Liver (tissue), 3 donors: ENCODE data around the gene PEF1.

ENCODE experiments used
- ATF3 ChIP-seq: IDR thresholded peaks from 2 replicates; pipeline ENCODE4 v1.6.1; 2016; ENCODE audit warnings: antibody characterized with exemption
- EGR1 ChIP-seq, 2 donors: IDR thresholded peaks; 2 replicates each; pipeline ENCODE4 v1.6.1; 2016 to 2018; ENCODE audit warnings: antibody characterized with exemption in 2 of 2, low read depth in 2 of 2
- GABPA ChIP-seq, 2 donors: IDR thresholded peaks in 1 of 2; conservative IDR thresholded peaks in 1 of 2; 2 replicates each; pipeline ENCODE4 v1.6.1; 2016; ENCODE audit warnings: antibody characterized with exemption in 2 of 2, mild to moderate bottlenecking in 1 of 2, moderate library complexity in 1 of 2
- HNF4A ChIP-seq, 2 donors: conservative IDR thresholded peaks; 2 replicates each; pipeline ENCODE4 v1.6.1; 2016; ENCODE audit warnings: antibody characterized with exemption in 2 of 2, mild to moderate bottlenecking in 2 of 2
- JUND ChIP-seq, 2 donors: IDR thresholded peaks; 2 replicates each; pipeline ENCODE4 v1.6.1; 2016; ENCODE audit warnings: antibody characterized with exemption in 2 of 2
- NR2F2 ChIP-seq: IDR thresholded peaks from 2 replicates; pipeline ENCODE4 v1.6.1; 2016; ENCODE audit warnings: antibody characterized with exemption
- RAD21 ChIP-seq, 2 donors: IDR thresholded peaks; 2 replicates each; pipeline ENCODE4 v1.6.1; 2016; ENCODE audit warnings: antibody characterized with exemption in 2 of 2, mild to moderate bottlenecking in 2 of 2
- RXRA ChIP-seq, 2 donors: IDR thresholded peaks; 2 replicates each; pipeline ENCODE4 v1.6.1; 2017 to 2018; ENCODE audit warnings: antibody characterized with exemption in 2 of 2, mild to moderate bottlenecking in 1 of 2
- TAF1 ChIP-seq: conservative IDR thresholded peaks from 2 replicates; pipeline ENCODE4 v1.6.1; 2016; ENCODE audit warnings: antibody characterized with exemption, mild to moderate bottlenecking
- YY1 ChIP-seq: IDR thresholded peaks from 2 replicates; pipeline ENCODE4 v1.6.1; 2016; ENCODE audit warnings: antibody characterized with exemption, mild to moderate bottlenecking
- ZBTB33 ChIP-seq: IDR thresholded peaks from 2 replicates; pipeline ENCODE4 v1.6.1; 2016; ENCODE audit warnings: antibody characterized with exemption
- TF ChIP-seq, protein P1 (sequence below): fragments of 150-350 bp; IDR thresholded peaks from 2 replicates; pipeline ENCODE4 v1.5.1; 2017; ENCODE audit warnings: improper control_type of control experiment, low read depth, low read length; ENCODE audit not compliant: missing input control
- TF ChIP-seq, protein P2 (sequence below): IDR thresholded peaks from 2 replicates; pipeline ENCODE4 v1.6.1; 2016; ENCODE audit warnings: antibody characterized with exemption, mild to moderate bottlenecking
- TF ChIP-seq, protein P3 (sequence below): IDR thresholded peaks from 2 replicates; pipeline ENCODE4 v1.6.1; 2016; ENCODE audit warnings: antibody characterized with exemption
- donor health status: healthy.
- donor health status: healthy.

DNA sequence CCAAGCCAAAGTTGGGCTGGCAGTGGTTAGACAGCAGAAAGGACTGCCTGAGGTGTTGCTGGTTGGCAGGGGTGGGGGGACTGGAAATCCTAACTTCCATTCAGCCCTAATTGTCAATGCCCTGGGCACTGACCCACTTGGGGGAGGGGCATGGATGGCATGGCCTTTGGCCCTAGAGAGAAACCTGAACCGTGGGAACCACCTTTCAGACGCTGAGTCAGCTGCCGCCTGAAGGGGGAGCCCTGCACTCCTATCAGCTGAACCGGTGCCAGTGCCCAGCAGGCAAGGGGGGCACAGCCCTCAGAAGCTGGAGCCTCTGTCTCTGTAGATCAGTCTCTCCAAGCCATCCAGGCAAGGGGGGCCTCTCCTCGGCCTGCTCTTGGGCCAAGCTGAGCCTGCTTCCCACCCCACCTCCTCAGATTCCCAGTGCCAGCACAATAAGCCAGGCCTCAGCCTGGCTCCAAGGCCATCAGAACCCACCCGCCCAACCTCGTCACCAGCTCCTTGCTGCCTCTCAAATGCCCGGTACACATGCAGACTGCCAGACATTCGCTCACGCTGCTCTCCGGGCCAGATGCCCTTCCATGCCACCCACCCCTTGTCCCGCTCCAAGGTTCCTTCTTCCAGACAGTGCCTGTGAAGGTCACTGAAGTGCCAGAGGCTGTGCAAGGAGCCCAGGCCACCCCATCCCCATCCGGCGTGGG lies 56.8 kb downstream of the PEF1 start:
- TF ChIP-seq YY1 = no peak
- TF ChIP-seq, protein P1, sequence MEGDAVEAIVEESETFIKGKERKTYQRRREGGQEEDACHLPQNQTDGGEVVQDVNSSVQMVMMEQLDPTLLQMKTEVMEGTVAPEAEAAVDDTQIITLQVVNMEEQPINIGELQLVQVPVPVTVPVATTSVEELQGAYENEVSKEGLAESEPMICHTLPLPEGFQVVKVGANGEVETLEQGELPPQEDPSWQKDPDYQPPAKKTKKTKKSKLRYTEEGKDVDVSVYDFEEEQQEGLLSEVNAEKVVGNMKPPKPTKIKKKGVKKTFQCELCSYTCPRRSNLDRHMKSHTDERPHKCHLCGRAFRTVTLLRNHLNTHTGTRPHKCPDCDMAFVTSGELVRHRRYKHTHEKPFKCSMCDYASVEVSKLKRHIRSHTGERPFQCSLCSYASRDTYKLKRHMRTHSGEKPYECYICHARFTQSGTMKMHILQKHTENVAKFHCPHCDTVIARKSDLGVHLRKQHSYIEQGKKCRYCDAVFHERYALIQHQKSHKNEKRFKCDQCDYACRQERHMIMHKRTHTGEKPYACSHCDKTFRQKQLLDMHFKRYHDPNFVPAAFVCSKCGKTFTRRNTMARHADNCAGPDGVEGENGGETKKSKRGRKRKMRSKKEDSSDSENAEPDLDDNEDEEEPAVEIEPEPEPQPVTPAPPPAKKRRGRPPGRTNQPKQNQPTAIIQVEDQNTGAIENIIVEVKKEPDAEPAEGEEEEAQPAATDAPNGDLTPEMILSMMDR = peak; percentile 34
- TF ChIP-seq RAD21 (IDR thresholded peaks at IDR 0.05) = peak in 1 of 2 donors; percentile 29
- no peak for TF ChIP-seq JUND (IDR thresholded peaks at IDR 0.05)
- no peak for TF ChIP-seq ATF3
- peak; percentile 21 to 38 for TF ChIP-seq RXRA (IDR thresholded peaks at IDR 0.05)
- TF ChIP-seq GABPA (IDR thresholded peaks at IDR 0.05 in 1 of 2, conservative IDR thresholded peaks at IDR 0.05 in 1 of 2) = no peak
- no peak for TF ChIP-seq ZBTB33
- TF ChIP-seq, protein P2, sequence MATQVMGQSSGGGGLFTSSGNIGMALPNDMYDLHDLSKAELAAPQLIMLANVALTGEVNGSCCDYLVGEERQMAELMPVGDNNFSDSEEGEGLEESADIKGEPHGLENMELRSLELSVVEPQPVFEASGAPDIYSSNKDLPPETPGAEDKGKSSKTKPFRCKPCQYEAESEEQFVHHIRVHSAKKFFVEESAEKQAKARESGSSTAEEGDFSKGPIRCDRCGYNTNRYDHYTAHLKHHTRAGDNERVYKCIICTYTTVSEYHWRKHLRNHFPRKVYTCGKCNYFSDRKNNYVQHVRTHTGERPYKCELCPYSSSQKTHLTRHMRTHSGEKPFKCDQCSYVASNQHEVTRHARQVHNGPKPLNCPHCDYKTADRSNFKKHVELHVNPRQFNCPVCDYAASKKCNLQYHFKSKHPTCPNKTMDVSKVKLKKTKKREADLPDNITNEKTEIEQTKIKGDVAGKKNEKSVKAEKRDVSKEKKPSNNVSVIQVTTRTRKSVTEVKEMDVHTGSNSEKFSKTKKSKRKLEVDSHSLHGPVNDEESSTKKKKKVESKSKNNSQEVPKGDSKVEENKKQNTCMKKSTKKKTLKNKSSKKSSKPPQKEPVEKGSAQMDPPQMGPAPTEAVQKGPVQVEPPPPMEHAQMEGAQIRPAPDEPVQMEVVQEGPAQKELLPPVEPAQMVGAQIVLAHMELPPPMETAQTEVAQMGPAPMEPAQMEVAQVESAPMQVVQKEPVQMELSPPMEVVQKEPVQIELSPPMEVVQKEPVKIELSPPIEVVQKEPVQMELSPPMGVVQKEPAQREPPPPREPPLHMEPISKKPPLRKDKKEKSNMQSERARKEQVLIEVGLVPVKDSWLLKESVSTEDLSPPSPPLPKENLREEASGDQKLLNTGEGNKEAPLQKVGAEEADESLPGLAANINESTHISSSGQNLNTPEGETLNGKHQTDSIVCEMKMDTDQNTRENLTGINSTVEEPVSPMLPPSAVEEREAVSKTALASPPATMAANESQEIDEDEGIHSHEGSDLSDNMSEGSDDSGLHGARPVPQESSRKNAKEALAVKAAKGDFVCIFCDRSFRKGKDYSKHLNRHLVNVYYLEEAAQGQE = no peak
- TF ChIP-seq NR2F2 = peak; percentile 71
- TF ChIP-seq EGR1 (IDR thresholded peaks at IDR 0.05; ENCODE audit: low read depth in 2 of 2) = no peak
- TF ChIP-seq TAF1 = no peak
- TF ChIP-seq, protein P3, sequence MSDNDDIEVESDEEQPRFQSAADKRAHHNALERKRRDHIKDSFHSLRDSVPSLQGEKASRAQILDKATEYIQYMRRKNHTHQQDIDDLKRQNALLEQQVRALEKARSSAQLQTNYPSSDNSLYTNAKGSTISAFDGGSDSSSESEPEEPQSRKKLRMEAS = no peak
- TF ChIP-seq HNF4A (conservative IDR thresholded peaks at IDR 0.05) = peak; percentile 54 to 72
